Fibroblast of skin of scalp (primary cell): ENCODE measurements around the gene USP20. TPM values are rescaled to one million over a fixed set of nuclear protein-coding genes. Genes with fewer than 3 reads are reported as not detected.
"Not testable (repeated sequence)": the region's sequence is repeated elsewhere in the genome, so short reads cannot be mapped to it uniquely, and the experiment has no call there.

Experiments
- DNase-seq: peaks from one replicate; pipeline ENCODE4 v3.0.0-alpha.2; 2013
- polyA plus RNA-seq, 2 experiments: library from polyadenylated mRNA; unstranded; fragments of 120-200 nt; gene quantifications; one replicate each; pipeline ENCODE4 v1.2.1, GENCODE V29; 2013; ENCODE audit not compliant: insufficient read length in 2 of 2

Gene USP20
- 14.6 TPM for polyA plus RNA-seq (2013, experiment 1 of 2; ENCODE audit: insufficient read length)
- polyA plus RNA-seq (2013, experiment 2 of 2; ENCODE audit: insufficient read length) = 13.6 TPM

GRCh38 chr9:129835128-129835859, at the start of gene USP20, which contains the start of gene C9orf78:
USP20 (plus strand) TSS chr9:129835458; CDS start chr9:129852556, 17,098 bp downstream.
C9orf78 (minus strand) TSS chr9:129835275; CDS start chr9:129835221, 54 bp downstream.
- DNase-seq = peak; percentile 94

GRCh38 chr9:129785866-129786265, 49.4 kb upstream of the USP20 start:
- DNase-seq = no peak

DNA sequence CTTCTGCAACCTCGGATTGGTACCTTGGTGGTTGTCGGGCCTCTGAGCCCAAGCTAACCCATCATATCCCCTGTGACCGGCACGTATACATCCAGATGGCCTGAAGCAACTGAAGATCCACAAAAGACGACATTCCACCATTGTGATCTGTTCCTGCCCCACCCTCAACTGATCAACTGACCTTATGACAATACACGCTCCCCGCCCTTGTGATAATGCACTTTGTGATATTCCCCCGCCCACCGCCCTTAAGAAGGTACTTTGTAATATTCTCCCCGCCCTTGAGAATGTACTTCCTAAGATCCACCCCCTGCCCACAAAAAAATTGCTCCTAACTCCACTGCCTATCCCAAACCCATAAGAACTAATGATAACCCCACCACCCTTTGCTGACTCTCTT, 48.8 kb upstream of the USP20 start:
- no peak for DNase-seq

DNA sequence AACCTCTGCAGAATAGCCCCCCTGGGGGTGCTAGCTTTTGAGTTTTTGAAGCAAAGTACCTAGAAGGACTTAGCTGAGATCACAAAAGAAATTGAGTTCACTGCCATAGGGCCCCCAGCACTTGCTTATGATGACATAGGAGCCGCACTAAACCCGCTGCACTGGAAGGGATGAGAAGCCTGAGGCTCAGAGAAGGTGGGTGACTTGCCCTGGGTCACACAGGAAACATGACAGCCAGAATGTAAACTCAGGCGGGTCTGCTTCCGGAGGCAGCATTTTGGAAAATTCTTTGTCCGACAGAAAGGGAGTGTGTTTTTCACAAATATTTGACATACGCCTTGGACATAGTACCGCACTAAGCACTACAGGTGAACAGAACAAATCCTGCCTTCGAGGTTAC, 40.7 kb upstream of the USP20 start:
- no peak for DNase-seq

DNA sequence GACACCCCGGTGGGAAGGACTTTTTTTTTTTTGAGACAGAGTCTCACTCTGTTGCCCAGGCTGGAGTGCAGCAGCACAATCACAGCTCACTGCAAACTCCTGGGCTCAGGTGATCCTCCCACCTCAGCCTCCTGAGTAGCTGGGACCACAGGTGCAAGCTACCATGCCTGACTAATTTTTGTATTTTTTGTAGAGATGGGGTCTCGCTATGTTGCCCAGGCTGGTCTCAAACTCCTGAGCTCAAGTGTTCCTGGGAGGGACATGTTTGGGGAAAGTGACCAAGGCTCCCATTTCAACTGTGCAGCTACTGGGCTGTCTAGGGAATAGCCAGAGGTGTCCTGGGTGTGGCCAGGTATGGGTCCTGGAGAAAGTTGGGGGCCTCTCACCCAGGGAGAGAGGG, 39.2 kb upstream of the USP20 start:
- not testable (repeated sequence) for DNase-seq

DNA sequence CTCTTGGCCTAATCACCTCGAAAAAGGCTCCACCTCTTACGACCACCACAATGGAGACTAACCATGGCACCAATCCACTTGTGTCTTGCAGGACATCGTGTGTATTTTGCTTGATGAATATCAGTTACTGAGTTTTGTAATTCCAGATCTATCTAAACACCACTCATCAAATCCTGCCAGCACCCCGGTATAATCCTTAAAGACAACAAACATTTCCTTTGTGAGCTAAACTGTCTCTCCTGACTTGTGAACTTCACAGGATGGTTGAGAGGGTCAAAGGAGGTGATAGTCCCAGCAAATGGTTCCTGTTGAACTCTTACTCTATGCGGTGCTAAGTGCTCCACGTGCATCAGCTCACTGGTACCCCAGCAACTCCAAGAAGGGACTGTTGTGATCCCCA, 36.3 kb upstream of the USP20 start:
- no peak for DNase-seq

DNA sequence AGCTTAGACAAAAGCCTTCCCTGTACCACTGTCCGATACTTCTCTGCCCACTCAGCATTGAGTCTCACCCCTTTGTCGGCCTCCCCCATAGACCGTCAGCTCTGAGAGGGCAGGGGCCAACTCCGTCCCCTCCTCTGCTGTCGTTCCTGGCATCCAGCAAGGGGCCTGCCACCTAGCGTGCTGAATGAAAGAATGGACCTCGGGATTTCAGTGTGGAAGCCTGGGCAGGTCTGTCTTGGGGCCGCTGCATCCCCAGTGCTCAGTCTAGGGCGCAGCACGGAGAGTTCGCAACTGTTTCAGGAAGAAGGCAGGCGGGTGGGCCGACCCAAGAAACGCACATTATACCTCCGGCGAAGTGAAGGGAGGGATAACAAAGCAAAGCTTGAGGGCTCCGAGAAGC, 33.8 kb upstream of the USP20 start:
- DNase-seq = no peak

DNA sequence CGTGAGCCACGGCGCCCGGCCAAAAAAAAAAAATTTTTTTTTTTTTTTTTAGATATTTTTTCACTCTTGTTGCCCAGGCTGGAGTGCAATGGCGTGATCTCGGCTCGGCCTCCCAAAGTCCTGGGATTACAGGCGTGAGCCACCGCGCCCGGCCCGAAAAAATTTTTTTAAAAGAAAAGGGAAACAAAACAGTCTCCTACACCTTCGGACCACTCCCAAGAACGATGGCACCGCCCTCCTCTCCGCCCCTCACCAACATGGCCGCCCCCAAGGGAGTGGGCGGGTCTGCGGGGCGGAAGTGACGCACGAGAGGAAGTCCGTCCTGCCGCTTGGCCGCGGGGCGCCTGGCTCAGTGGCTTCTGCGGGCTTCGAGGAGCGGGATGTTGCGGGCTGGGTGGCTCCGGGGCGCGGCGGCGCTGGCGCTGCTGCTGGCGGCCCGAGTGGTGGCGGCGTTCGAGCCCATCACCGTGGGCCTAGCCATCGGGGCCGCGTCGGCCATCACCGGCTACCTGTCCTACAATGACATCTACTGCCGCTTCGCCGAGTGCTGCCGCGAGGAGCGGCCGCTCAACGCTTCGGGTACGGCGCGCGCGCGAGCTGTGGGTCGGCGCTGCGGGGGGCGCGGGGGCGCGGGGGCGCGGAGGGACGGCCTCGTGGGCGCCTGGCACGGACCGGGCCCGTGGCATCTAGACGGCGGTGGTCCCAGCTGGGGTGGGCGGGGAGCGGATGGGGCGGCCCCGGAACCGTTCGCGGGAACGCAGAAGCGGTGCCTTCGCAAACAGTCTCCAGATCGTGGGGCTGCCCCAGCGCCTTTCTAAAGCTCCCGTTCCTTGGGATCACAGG, 32.2 kb upstream of the USP20 start, which contains the start of gene TOR1B:
TOR1B (plus strand) TSS at position 352 of the 843 bp plus-strand sequence; CDS start at position 381, 29 bp downstream.
- peak; percentile 95 for DNase-seq

DNA sequence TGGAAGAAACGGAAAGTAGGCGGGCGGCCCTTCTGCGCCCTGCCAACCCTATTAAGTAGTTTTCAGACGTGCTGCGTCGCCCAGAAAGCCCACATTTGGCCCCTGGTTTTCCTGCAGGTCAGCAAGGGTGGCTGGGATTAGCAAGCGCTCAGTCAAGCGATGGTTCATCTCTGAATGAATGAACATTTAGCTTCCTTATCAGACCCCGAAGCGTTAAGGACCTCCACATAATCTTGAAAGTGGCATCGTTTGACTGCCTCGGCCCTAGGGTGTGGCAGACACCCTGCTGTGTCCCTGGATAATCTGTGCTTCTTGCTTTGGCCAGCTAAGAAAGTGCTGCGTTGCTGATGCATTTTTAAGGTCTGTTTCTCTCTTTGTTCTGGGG, 31.6 kb upstream of the USP20 start:
- no peak for DNase-seq

GRCh38 chr9:129806061-129806460, 29.2 kb upstream of the USP20 start:
- DNase-seq = no peak

- no peak for DNase-seq
Measured at GRCh38 chr9:129809346-129809745, 25.9 kb upstream of the USP20 start.

DNA sequence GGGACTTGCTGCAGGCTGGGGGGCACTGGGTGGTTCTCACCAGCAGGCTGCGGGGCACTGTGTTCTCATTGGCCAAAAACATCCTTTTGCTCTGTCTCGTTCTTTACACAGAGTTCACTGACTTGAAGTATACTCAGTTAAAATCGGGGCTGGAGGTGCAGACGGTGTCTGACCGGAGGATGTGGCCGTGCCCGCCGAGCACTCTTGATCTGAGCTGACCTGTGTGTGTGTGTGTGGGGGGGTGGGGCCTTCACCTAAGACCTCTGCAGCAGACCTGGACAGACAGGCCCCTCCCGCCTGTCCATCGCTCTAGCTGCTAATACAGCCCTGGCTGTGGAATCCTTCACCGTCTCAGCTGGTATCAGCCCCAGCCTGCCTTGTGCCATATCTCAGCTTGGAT, 25.1 kb upstream of the USP20 start:
- DNase-seq = no peak

DNA sequence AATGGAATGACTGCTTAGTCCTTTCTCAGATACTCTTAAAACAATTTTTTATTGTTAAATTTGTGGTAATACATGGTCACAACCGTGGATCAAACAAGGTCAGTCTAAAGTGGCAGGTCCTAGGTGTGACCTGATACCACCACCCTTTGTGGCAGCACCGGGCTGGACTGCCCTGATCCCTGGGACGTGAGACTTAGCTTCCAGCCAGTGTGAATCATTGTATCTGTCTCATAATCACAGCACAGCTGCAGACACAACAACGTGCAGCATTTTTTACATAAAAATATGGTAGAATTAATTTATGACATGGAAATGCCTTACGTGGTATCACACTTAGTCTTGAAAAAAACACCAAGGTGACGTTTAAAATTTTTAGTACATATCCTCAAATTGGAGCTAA, 24.5 kb upstream of the USP20 start:
- no peak for DNase-seq

GRCh38 chr9:129811967-129812363, 23.3 kb upstream of the USP20 start:
- no peak for DNase-seq

GRCh38 chr9:129812385-129812784, 22.9 kb upstream of the USP20 start:
- no peak for DNase-seq

DNA sequence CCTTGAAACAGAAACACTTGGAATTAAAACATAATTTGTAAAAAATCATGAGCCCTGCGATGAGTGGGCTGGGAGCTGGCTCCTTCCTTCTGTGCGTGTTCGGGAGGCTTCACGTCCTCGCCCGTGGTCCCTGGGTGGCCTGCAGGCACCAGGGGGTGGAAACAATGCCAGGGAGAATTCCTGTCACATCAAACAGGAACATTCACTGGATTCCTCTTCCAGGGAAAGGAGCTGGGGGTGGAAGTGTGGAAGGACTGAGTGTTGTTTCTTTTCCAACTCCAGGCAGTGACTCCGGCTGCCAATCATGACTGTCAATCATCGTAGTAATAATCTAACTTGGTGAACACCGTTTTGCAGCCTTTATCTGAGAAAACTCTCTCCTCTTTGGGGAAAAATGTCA, 21.6 kb upstream of the USP20 start:
- no peak for DNase-seq

GRCh38 chr9:129814432-129815223, 20.6 kb upstream of the USP20 start:
- no peak for DNase-seq

DNA sequence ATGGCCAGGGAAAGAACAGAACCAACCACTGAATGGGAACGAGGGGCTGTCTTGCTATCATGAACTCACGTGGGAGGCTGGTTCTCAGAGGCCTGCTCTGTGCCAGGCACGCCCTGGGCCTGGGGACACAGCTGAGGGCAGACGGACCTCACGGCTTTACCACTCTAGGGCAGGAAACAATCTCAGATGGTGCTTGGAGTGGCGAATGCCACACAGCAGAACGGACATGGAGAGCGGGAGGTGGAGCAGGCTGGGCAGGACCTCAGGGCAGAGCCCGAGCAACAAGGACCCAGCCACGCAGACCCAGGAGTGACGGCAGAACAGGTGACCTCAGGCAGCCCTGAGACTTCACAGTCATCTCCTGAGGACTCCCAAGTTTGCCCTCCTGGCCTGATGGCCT, 20.0 kb upstream of the USP20 start:
- no peak for DNase-seq

DNA sequence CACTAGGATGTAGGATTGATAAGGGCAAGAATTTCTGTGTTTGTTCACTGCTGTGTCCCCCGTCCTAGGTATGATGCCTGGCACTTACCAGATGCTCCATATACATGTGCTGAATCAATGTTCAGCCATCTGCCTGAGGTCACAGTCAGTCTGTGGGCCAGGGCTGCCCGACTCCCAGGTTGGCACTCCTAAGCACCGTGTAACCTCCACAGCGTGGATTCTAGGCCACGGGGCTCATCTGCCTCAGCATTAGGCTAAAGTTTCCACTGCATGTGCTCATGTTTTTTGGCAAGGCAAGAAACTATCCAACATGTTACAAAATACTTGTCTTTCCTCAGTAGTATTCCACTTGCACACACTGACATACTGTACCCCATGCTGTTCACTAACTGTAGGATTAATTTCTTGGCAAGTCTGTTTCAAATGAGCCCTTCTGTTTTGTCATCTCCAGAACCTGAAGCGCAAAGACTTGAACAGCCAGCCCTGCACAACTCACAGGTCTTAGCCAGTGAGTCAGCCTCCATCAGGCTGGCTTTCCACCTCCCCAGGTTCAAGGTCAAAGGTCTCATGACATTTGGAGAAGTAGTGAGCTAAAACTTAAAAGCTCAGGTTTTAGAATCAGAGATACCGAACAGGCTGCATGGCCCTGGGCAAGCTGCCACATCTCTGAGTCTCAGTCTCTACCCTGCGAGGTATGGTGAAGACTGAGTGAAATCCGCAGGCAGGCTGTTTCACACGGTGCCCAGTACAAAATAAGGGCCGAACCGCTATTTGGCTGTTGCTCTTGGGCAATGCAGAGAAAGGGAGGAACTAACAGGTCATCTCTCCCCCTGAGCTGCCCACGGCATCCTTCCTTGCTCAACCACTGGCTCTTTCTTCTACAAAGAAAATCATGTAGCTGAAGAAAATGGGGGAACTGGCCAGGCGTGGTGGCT, 18.5 kb upstream of the USP20 start:
- no peak for DNase-seq

GRCh38 chr9:129822898-129823541, 12.2 kb upstream of the USP20 start:
- DNase-seq = peak; percentile 17

DNA sequence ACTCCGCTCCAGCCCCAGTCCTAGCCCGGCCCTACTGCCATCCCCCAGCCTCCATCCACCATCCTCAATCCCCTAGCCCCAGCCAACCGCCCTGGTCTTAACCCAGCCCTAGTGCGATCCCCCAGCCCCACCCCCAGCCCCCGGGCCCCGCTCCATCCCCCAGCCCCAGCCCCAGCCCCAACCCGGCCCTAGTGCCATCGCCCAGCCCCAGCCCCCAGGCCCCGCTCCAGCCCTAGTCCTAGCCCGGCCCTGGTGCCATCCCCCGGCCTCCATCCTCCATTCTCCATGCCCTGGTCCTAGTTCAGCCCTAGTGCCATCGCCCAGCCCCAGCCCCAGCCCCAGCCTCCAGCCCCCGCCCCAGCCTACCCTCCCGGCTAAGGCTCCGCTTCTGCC, 11.7 kb upstream of the USP20 start:
- no peak for DNase-seq
